ENCODE results near the gene WDR64.
A peak's percentile ranks its signal among the peaks of the same experiment; 100 is the strongest.

DNA sequence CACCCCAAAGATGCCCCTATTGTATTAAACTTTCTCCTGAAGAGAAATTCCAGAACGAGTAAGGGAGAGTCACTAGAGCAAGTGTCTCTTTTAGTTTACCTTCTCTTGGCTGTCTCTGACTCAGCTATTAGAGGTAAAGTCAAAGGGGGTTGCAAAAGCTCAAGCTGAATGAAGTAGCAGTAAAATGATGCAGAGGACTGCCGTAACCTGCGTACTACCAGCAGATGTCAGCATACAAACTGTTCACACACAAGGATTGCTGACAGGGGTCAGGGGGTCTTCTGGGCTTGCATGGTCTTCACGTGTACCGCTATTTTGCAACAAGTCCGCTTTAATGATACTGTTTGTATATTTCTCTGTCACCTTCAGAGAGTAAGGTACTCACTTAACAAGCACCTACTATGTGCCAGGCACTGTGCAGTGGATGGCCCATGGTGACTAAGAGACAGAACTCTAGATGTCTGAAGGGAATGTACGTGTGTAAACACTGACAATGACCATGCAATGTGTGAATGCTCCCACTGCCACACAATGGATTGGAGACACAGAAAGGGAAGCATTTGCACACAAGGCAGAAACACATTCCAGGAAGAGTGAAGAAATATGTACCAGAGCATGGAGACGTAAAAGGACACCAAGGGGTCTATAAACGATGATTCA, 46.8 kb upstream of the WDR64 start:
- TF ChIP-seq CTCF (IDR thresholded peaks at IDR 0.05; ENCODE audit: extremely low read depth in 1 of 2, insufficient read depth in 1 of 2, low read depth in 1 of 2, low read length in 2 of 2), result peak in 1 of 2 donors; percentile 18
- TF ChIP-seq EZH2 (IDR thresholded peaks at IDR 0.05; ENCODE audit: borderline replicate concordance, low read depth, low read length, severe bottlenecking), result no peak
- TF ChIP-seq POLR2AphosphoS5 (IDR thresholded peaks at IDR 0.05; ENCODE audit: insufficient read depth, low read depth, low read length), result no peak
- TF ChIP-seq JUN (IDR thresholded peaks at IDR 0.05; ENCODE audit: borderline replicate concordance, insufficient read depth, insufficient read length, low read depth), result no peak
- no peak for TF ChIP-seq MAX (IDR thresholded peaks at IDR 0.05; ENCODE audit: insufficient read depth, insufficient read length)
- no peak for TF ChIP-seq POLR2A (IDR thresholded peaks at IDR 0.05; ENCODE audit: low read depth, low read length)

Data from endothelial cell of umbilical vein (primary cell).